Activated naive CD8-positive, alpha-beta T cell treated with anti-CD3 and anti-CD28 coated beads, Interleukin-2, amount 50 U/mL, for 24 hours (primary cell): ENCODE data around the gene BMERB1.
"Not testable (repeated sequence)": the region's sequence is repeated elsewhere in the genome, so short reads cannot be mapped to it uniquely, and the experiment has no call there.

Experiments used
- ATAC-seq: fragments of 150-1000 bp; cut with Tn5 transposase; one replicate; pipeline ENCODE4 v1.10.0; 2021
- DNase-seq: peaks from one replicate; pipeline ENCODE4 v3.0.0; 2021
- H3K27ac Mint-ChIP-seq: one replicate; pipeline ENCODE4 v1.8.0; 2021; ENCODE audit warnings: mild to moderate bottlenecking, mixed read lengths
- H3K27me3 Mint-ChIP-seq: one replicate; pipeline ENCODE4 v1.8.0; 2021; ENCODE audit warnings: mixed read lengths
- H3K36me3 Mint-ChIP-seq: one replicate; pipeline ENCODE4 v1.8.0; 2021; ENCODE audit warnings: low read depth, mixed read lengths
- H3K4me1 Mint-ChIP-seq: one replicate; pipeline ENCODE4 v1.8.0; 2021; ENCODE audit warnings: mixed read lengths
- H3K4me3 Mint-ChIP-seq: one replicate; pipeline ENCODE4 v1.8.0; 2021; ENCODE audit warnings: mild to moderate bottlenecking, moderate library complexity, mixed read lengths
- H3K9me3 Mint-ChIP-seq: one replicate; pipeline ENCODE4 v1.8.0; 2021; ENCODE audit warnings: mixed read lengths

Gene BMERB1

GRCh38 chr16:15547072-15547767 is 112.8 kb downstream of the BMERB1 start:
- ATAC-seq, DNase-seq, H3K4me3 Mint-ChIP-seq: not testable (repeated sequence)

GRCh38 chr16:15547768-15548096 is 113.3 kb downstream of the BMERB1 start:
- Mint-ChIP-seq H3K4me1 (peaks cover 43% of the 10 kb centered on the region), H3K9me3 (no peaks in the 10 kb centered on the region), H3K27me3 (no peaks in the 10 kb centered on the region), H3K36me3 (peaks cover 14% of the 10 kb centered on the region), H3K27ac (no peak overlapping the region), H3K4me3 (no peak overlapping the region)
- DNase-seq (no peak), ATAC-seq (no peak)

More at GRCh38 chr16:15547072-15547767, 112.8 kb downstream of the BMERB1 start:
- H3K27me3 Mint-ChIP-seq, H3K27ac Mint-ChIP-seq, H3K9me3 Mint-ChIP-seq: not testable (repeated sequence)
- Mint-ChIP-seq H3K4me1 (peaks cover 42% of the 10 kb centered on the region), H3K36me3 (peaks cover 14% of the 10 kb centered on the region)

- H3K4me3 Mint-ChIP-seq, result no peak overlapping the region
- peaks cover 48% of the 10 kb centered on the region for H3K4me1 Mint-ChIP-seq
- no peak for DNase-seq
- H3K36me3 Mint-ChIP-seq, result peaks cover 14% of the 10 kb centered on the region
- no peaks in the 10 kb centered on the region for H3K9me3 Mint-ChIP-seq
- H3K27ac Mint-ChIP-seq, result peak overlapping the region; percentile 42
- ATAC-seq, result no peak
- H3K27me3 Mint-ChIP-seq, result no peaks in the 10 kb centered on the region
Observed at GRCh38 chr16:15548482-15548891, 114.1 kb downstream of the BMERB1 start.

- H3K27ac Mint-ChIP-seq, result peak overlapping the region; percentile 66
- peaks cover 13% of the 10 kb centered on the region for H3K36me3 Mint-ChIP-seq
- peaks cover 41% of the 10 kb centered on the region for H3K4me1 Mint-ChIP-seq
- DNase-seq (no peak), ATAC-seq (peak; percentile 58)
- peaks cover 2% of the 10 kb centered on the region for H3K27me3 Mint-ChIP-seq
- no peaks in the 10 kb centered on the region for H3K9me3 Mint-ChIP-seq
- H3K4me3 Mint-ChIP-seq, result no peak overlapping the region
Observed at GRCh38 chr16:15552507-15552906, 118.1 kb downstream of the BMERB1 start.

GRCh38 chr16:15553313-15554088 is 119.1 kb downstream of the BMERB1 start:
- peak overlapping the region; percentile 33 for H3K27ac Mint-ChIP-seq
- ATAC-seq (peak; percentile 83), DNase-seq (peak; percentile 29)
- peaks cover 2% of the 10 kb centered on the region for H3K27me3 Mint-ChIP-seq
- H3K36me3 Mint-ChIP-seq, result peaks cover 13% of the 10 kb centered on the region
- H3K4me3 Mint-ChIP-seq, result no peak overlapping the region
- H3K9me3 Mint-ChIP-seq, result no peaks in the 10 kb centered on the region
- peaks cover 36% of the 10 kb centered on the region for H3K4me1 Mint-ChIP-seq

- DNase-seq (no peak), ATAC-seq (no peak)
- H3K4me3 Mint-ChIP-seq, result no peak overlapping the region
- no peak overlapping the region for H3K27ac Mint-ChIP-seq
- H3K4me1 Mint-ChIP-seq, result peaks cover 29% of the 10 kb centered on the region
- H3K36me3 Mint-ChIP-seq, result peaks cover 10% of the 10 kb centered on the region
- no peaks in the 10 kb centered on the region for H3K9me3 Mint-ChIP-seq
- peaks cover 2% of the 10 kb centered on the region for H3K27me3 Mint-ChIP-seq
Observed at GRCh38 chr16:15556130-15556529, 121.7 kb downstream of the BMERB1 start.

- H3K4me3 Mint-ChIP-seq, result no peak overlapping the region
- H3K36me3 Mint-ChIP-seq, result peaks cover 5% of the 10 kb centered on the region
- peaks cover 2% of the 10 kb centered on the region for H3K27me3 Mint-ChIP-seq
- no peak overlapping the region for H3K27ac Mint-ChIP-seq
- ATAC-seq (no peak), DNase-seq (no peak)
- peaks cover 19% of the 10 kb centered on the region for H3K4me1 Mint-ChIP-seq
- H3K9me3 Mint-ChIP-seq, result no peaks in the 10 kb centered on the region
Observed at GRCh38 chr16:15557258-15557657, 122.9 kb downstream of the BMERB1 start.

- Mint-ChIP-seq H3K36me3 (peaks cover 15% of the 10 kb centered on the region), H3K9me3 (peaks cover 8% of the 10 kb centered on the region), H3K4me1 (peaks cover 7% of the 10 kb centered on the region), H3K27me3 (no peaks in the 10 kb centered on the region), H3K4me3 (no peak overlapping the region), H3K27ac (no peak overlapping the region)
- ATAC-seq (no peak), DNase-seq (no peak)
Observed at GRCh38 chr16:15559176-15559575, 124.8 kb downstream of the BMERB1 start.

GRCh38 chr16:15564604-15565339 is 130.4 kb downstream of the BMERB1 start:
- ATAC-seq (no peak), DNase-seq (no peak)
- H3K36me3 Mint-ChIP-seq, result peaks cover 24% of the 10 kb centered on the region
- peaks cover 8% of the 10 kb centered on the region for H3K9me3 Mint-ChIP-seq
- H3K4me1 Mint-ChIP-seq, result peaks cover 9% of the 10 kb centered on the region
- H3K27me3 Mint-ChIP-seq, result no peaks in the 10 kb centered on the region
- H3K27ac Mint-ChIP-seq, result no peak overlapping the region
- no peak overlapping the region for H3K4me3 Mint-ChIP-seq

GRCh38 chr16:15566095-15566494 is 131.7 kb downstream of the BMERB1 start:
- peaks cover 37% of the 10 kb centered on the region for H3K36me3 Mint-ChIP-seq
- H3K4me1 Mint-ChIP-seq, result peaks cover 20% of the 10 kb centered on the region

GRCh38 chr16:15567823-15568222 is 133.4 kb downstream of the BMERB1 start:
- Mint-ChIP-seq H3K4me3 (no peak overlapping the region), H3K27me3 (no peaks in the 10 kb centered on the region), H3K9me3 (peaks cover 12% of the 10 kb centered on the region), H3K27ac (no peak overlapping the region), H3K36me3 (peaks cover 45% of the 10 kb centered on the region), H3K4me1 (peaks cover 37% of the 10 kb centered on the region)
- DNase-seq, result no peak
- ATAC-seq, result no peak

More at GRCh38 chr16:15566095-15566494, 131.7 kb downstream of the BMERB1 start:
- Mint-ChIP-seq H3K27ac (no peak overlapping the region), H3K4me3 (no peak overlapping the region), H3K9me3 (peaks cover 12% of the 10 kb centered on the region), H3K27me3 (no peaks in the 10 kb centered on the region)
- no peak for DNase-seq
- ATAC-seq, result no peak

GRCh38 chr16:15570666-15571065 is 136.3 kb downstream of the BMERB1 start:
- not testable (repeated sequence) for H3K27me3 Mint-ChIP-seq, H3K4me3 Mint-ChIP-seq, ATAC-seq, DNase-seq
- peaks cover 19% of the 10 kb centered on the region for H3K9me3 Mint-ChIP-seq
- H3K27ac Mint-ChIP-seq, result peak overlapping the region; percentile 23
- H3K36me3 Mint-ChIP-seq, result peaks cover 60% of the 10 kb centered on the region
- H3K4me1 Mint-ChIP-seq, result peaks cover 48% of the 10 kb centered on the region

- DNase-seq (no peak), ATAC-seq (no peak)
- peak overlapping the region; percentile 92 for H3K27ac Mint-ChIP-seq
- H3K4me1 Mint-ChIP-seq, result peaks cover 49% of the 10 kb centered on the region
- no peaks in the 10 kb centered on the region for H3K27me3 Mint-ChIP-seq
- H3K9me3 Mint-ChIP-seq, result peaks cover 19% of the 10 kb centered on the region
- H3K36me3 Mint-ChIP-seq, result peaks cover 60% of the 10 kb centered on the region
- no peak overlapping the region for H3K4me3 Mint-ChIP-seq
Observed at GRCh38 chr16:15571557-15571956, 137.2 kb downstream of the BMERB1 start.

- peak overlapping the region; percentile 75 for H3K4me3 Mint-ChIP-seq
- H3K9me3 Mint-ChIP-seq, result peaks cover 23% of the 10 kb centered on the region
- H3K27me3 Mint-ChIP-seq, result no peaks in the 10 kb centered on the region
- peak overlapping the region; percentile 92 for H3K27ac Mint-ChIP-seq
- H3K4me1 Mint-ChIP-seq, result peaks cover 54% of the 10 kb centered on the region
- DNase-seq (peak; percentile 46), ATAC-seq (peak; percentile 90)
- H3K36me3 Mint-ChIP-seq, result peaks cover 64% of the 10 kb centered on the region
Observed at GRCh38 chr16:15572329-15573001, 138.1 kb downstream of the BMERB1 start.
